AG09319 (cell line): ENCODE data around the gene ACTN3.

Source experiments
- DNase-seq: peaks from one replicate; pipeline ENCODE4 v3.0.0-alpha.2; 2010; ENCODE audit warnings: low read depth; ENCODE audit errors: extremely low read depth
- TF ChIP-seq, protein P1 (sequence below): IDR thresholded peaks from 2 replicates; pipeline ENCODE4 v1.5.1; 2011; ENCODE audit warnings: low read depth, mild to moderate bottlenecking, inconsistent platforms, low read length, moderate library complexity

The ACTN3 gene

DNA sequence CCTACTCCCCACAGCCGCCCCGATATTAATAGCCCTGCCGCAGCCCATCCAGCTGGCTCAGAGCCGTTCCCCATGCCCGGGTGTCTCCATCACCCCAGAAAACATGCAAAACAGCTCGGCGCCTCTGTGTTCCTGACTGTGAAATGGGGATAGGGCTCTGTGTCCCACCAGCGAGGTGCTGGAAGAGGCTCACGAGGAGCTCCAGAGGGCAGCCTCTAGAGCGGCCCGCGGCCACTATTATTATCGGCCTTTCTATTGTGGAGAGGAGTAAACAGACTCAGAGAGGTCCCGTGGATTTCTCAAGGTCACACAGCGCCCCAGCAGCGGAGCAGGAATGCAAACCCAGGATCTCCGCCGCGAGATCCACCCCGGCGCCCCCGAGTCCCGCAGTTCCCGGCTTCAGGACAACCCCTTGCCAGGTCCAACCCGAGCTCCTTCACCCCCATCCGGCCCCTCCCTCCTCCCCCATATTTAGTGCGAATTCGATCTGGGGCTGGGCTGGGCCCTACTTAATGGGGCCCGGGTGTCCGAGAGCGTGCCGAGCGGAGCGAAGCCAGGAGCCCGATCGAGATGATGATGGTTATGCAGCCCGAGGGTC, at the start of gene ACTN3:
Gene ACTN3 (plus strand): TSS at position 536 of the 598 bp plus-strand sequence. CDS start 35 bp downstream, at position 571.
- TF ChIP-seq, protein P1, sequence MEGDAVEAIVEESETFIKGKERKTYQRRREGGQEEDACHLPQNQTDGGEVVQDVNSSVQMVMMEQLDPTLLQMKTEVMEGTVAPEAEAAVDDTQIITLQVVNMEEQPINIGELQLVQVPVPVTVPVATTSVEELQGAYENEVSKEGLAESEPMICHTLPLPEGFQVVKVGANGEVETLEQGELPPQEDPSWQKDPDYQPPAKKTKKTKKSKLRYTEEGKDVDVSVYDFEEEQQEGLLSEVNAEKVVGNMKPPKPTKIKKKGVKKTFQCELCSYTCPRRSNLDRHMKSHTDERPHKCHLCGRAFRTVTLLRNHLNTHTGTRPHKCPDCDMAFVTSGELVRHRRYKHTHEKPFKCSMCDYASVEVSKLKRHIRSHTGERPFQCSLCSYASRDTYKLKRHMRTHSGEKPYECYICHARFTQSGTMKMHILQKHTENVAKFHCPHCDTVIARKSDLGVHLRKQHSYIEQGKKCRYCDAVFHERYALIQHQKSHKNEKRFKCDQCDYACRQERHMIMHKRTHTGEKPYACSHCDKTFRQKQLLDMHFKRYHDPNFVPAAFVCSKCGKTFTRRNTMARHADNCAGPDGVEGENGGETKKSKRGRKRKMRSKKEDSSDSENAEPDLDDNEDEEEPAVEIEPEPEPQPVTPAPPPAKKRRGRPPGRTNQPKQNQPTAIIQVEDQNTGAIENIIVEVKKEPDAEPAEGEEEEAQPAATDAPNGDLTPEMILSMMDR, result no peak
- DNase-seq, result no peak

DNA sequence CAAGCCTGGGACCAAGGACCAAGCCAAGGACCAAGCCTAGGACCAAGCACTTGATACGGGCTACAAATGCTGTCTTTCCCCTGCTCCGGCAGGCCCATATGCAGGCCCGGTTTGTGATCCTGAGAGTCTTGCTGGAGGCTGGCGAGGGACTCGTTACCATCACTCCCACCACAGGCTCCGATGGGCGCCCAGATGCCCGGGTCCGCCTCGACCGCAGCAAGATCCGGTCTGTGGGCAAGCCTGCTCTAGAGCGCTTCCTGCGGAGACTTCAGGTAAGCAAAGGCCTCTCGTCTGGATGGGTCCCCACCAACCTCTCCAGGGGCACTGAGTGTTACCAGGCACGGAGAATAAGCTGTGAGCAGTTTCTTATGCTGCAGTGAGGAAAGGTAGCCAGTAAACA, 49.5 kb upstream of the ACTN3 start:
- DNase-seq, result no peak
- TF ChIP-seq, protein P1, result no peak

DNA sequence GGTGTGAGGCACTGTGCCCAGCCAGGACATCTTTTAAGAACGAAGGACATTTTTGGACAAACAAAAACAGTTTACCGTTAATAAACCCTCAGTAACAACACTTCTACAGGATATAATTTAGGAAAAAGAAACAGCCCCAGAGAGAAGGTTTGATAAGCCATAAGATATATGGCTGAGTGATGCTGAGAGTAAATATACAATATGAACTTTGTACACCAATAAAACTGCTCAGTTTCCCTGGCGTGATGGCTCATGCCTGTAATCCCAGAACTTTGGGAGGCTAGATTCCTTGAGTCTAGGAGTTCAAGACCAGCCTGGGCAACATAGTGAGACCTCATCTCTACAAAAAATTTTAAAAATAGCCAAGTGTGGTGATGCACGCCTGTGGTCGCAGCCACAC, 48.2 kb upstream of the ACTN3 start:
- no peak for DNase-seq
- TF ChIP-seq, protein P1, result no peak

DNA sequence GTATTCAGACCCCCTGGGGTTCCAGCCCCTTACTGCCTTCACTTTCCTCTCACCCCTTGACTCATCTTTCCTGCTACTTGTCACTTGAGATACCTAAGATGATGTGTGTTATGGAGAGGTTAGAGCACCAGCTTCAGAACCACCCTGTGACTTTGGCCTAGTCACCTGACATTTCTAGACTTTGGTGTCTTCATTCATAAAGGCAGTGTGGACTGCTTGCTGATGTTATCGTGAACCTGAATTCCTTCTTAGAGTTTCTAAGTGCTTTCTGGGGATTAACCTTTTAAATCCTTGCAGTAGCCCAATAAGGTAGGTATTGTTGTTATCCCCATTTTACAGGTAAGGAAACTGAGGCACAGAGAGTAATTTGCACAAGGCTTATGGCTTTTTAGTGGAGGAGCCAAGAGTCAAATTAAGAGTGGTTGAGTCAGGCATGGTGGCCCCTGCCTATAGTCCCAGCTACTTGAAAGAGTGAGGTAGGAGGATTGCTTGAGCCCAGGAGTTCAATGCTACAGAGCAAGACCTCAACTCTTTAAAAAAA, 41.4 kb upstream of the ACTN3 start:
- TF ChIP-seq, protein P1, result no peak
- DNase-seq, result no peak

DNA sequence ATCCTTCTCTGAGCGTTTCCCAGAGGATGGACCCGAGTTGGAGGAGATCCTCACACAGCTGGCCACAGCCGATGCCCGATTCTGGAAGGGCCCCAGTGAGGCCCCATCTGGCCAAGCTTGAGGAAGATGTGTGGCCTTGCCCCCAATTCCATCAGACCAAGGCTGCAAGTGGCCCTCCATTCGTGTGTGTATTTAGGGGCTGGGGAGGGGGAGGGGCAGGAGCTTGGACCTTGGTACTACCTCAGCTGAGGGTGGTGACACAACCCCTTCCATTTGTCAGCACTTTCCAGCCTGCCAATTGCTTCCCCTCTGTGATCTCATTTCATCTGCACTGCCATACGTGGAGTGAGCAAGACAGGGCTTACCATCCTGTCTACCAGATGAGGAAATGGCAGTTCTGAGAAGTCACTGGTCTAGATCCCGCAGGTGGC, 37.6 kb upstream of the ACTN3 start:
- DNase-seq, result no peak

DNA sequence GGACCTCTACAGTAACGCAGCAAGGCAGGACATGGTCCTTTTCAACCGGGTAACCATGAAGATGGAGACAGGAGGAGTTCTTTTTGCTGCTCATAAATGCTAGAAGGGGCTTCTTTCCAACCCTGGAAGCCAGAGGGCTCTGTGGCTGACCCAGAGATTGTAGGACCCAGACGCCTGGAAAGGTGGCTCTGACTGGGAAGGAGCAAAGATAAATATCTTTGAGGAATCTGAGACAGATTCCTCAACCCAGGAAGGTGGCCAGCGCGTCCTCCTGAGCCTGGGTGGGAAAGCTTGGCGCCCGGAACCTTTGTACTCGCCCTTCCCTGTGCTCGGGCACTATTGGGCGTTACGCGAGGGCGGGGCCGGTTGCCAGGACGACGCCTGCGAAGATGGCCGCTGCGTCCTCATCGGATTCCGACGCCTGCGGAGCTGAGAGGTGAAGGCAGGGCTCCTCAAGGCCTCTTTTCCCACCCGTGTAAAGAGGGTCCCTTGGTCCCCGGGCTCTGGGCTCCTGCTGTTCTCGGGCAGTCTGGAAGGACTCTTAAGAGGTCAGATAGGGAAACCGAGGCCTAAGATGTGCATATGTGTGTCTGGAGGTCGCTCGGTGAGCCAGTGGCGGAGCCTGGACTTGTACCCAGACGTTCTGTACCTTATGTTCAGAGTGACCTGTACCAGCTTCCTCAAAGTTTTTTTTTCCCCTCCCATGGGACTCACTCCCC, 36.3 kb upstream of the ACTN3 start, which contains the start of gene BBS1:
Gene BBS1 (plus strand): TSS at position 365 of the 719 bp plus-strand sequence. CDS start 25 bp downstream, at position 390.
- TF ChIP-seq, protein P1, result no peak
- DNase-seq, result peak; percentile 25

More for the DNA sequence above, 37.6 kb upstream of the ACTN3 start:
- TF ChIP-seq, protein P1, result no peak

DNA sequence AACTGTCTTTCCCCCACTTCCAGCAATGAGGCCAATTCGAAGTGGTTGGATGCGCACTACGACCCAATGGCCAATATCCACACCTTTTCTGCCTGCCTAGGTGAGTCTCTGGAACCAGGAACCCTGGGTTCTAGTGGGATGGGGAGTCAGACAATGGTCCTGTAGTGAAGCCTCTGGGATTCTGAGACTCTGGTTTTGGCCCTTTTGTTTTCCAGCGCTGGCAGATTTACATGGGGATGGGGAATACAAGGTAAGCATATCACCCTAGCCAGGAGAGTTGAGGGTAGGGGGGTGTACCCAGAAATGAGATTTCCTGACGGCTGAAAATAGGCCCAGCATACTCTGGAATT, 35.7 kb upstream of the ACTN3 start:
- no peak for DNase-seq
- TF ChIP-seq, protein P1, result no peak
